ENCODE results near the gene TNIK. TPM values are rescaled to one million over a fixed set of nuclear protein-coding genes. Genes with fewer than 3 reads are reported as not detected.
"Not testable (repeated sequence)": the region's sequence is repeated elsewhere in the genome, so short reads cannot be mapped to it uniquely, and the experiment has no call there.

The TNIK gene
- total and polyA plus RNA-seq, 2 of the 13 experiments (the other 11 are each of a cell fraction or from before 2014, with no cell fraction given) = 0.15 to 0.22 TPM

DNA sequence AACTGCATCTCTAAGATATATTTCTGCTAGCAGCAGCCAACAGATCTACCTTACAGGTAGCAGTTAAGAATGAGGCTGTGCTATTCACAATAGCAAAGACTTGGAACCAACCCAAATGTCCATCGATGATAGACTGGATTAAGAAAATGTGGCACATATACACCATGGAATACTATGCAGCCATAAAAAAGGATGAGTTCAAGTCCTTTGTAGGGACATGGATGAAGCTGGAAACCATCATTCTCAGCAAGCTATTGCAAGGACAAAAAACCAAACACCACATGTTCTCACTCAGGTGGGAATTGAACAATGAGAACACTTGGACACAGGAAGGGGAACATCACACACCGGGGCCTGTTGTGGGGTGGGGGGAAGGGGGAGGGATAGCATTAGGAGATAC lies 218.6 kb downstream of the TNIK start:
- H3K36me3 ChIP-seq (replicated peaks in 1 of 2; ENCODE audit: control insufficient read depth in 1 of 2, insufficient read depth in 2 of 2, low read length in 2 of 2); H3K4me1 ChIP-seq (ENCODE audit: insufficient read depth, low read length); BruUV-seq (replicated peaks); H3K4me3 ChIP-seq (replicated peaks in 1 of 3; ENCODE audit: insufficient read depth in 1 of 3, low read depth in 2 of 3, low read length in 3 of 3); in situ Hi-C loops (cut with HindIII; ENCODE audit: extremely low pct_ligation_motif_present, low pct_unique_long_range_greater_than_20kb); ATAC-seq; H3K9me3 ChIP-seq (ENCODE audit: low read length); DNase-seq (ENCODE audit: low spot score); FAIRE-seq; intact Hi-C loops (cut with micrococcal nuclease; ENCODE audit: unreplicated experiment); H2AFZ ChIP-seq (ENCODE audit: low read length); H3K27ac ChIP-seq (ENCODE audit: extremely low read length, insufficient read depth, low read length); H4K20me1 ChIP-seq (ENCODE audit: insufficient read depth, low read length); H3K9ac ChIP-seq (ENCODE audit: insufficient read depth, low read depth, low read length); H3K4me2 ChIP-seq (ENCODE audit: low read depth, low read length); POLR2A ChIA-PET; CTCF ChIA-PET (ENCODE audit: low intra/inter-chr PET ratio, low total read pairs); H3K79me2 ChIP-seq (ENCODE audit: insufficient read depth, low read length); H3K27me3 ChIP-seq (ENCODE audit: control insufficient read depth in 1 of 2, insufficient read depth in 2 of 2, low read length in 2 of 2): not testable (repeated sequence)
- 62% methylated on average over 2 of the region's 2 CpGs for WGBS (ENCODE audit: low lambda C conversion rate)

DNA sequence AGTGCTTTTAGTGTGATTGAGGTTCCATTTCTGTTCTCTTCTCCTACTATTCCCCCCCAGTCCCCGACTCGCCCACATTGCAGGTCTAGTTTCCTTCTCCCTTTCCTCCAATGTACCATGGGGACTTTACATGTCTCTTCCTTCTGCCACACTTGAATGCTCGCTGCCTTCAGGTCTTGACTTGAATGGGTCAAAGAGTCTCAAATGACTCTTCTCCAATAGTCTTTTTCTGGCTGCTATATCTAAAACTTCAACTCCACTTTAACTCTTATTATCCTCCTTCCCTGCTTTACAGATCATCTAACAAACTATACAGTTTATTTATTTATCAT lies 219.7 kb downstream of the TNIK start:
- in situ Hi-C loops (cut with HindIII; ENCODE audit: extremely low pct_ligation_motif_present, low pct_unique_long_range_greater_than_20kb) = no loop called here
- POLR2A ChIA-PET = no interaction called here
- WGBS (ENCODE audit: low lambda C conversion rate) = 38% methylated on average over 3 of the region's 3 CpGs

More for the DNA sequence above, 219.7 kb downstream of the TNIK start:
- no peak for TF ChIP-seq ZNF230 (CRISPR knock-in tag; IDR thresholded peaks at IDR 0.05)
- TF ChIP-seq ZNF446 (CRISPR knock-in tag; IDR thresholded peaks at IDR 0.05) = no peak
- TF ChIP-seq ZNF10 (CRISPR knock-in tag; IDR thresholded peaks at IDR 0.05; ENCODE audit: borderline replicate concordance, low read depth) = no peak
- no peak for TF ChIP-seq HNF4G (IDR thresholded peaks at IDR 0.05; ENCODE audit: borderline replicate concordance, low read depth, low read length)
- TF ChIP-seq HNF4G (CRISPR knock-in tag; IDR thresholded peaks at IDR 0.05; ENCODE audit: borderline replicate concordance, low read depth) = no peak
- no peak for TF ChIP-seq PAWR (CRISPR knock-in tag; IDR thresholded peaks at IDR 0.05; ENCODE audit: borderline replicate concordance)
- no peak for TF ChIP-seq TAF15 (IDR thresholded peaks at IDR 0.05; ENCODE audit: low read depth, low read length, poor library complexity, severe bottlenecking)
- TF ChIP-seq ZNF605 (CRISPR knock-in tag; IDR thresholded peaks at IDR 0.05) = no peak
- no peak for TF ChIP-seq ZNF768 (CRISPR knock-in tag; IDR thresholded peaks at IDR 0.05)
- no peak for TF ChIP-seq ZNF567 (CRISPR knock-in tag; IDR thresholded peaks at IDR 0.05; ENCODE audit: borderline replicate concordance)
- TF ChIP-seq, protein P1, sequence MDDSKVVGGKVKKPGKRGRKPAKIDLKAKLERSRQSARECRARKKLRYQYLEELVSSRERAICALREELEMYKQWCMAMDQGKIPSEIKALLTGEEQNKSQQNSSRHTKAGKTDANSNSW (CRISPR knock-in tag; IDR thresholded peaks at IDR 0.05; ENCODE audit: borderline replicate concordance) = no peak
- TF ChIP-seq HOXA9 (CRISPR knock-in tag; IDR thresholded peaks at IDR 0.05; ENCODE audit: borderline replicate concordance) = no peak
- TF ChIP-seq ZC3H4 (CRISPR knock-in tag; IDR thresholded peaks at IDR 0.05; ENCODE audit: borderline replicate concordance) = no peak
- no peak for TF ChIP-seq SMARCC2 (IDR thresholded peaks at IDR 0.05)
- TF ChIP-seq CCDC6 (CRISPR knock-in tag; IDR thresholded peaks at IDR 0.05) = no peak
- no peak for TF ChIP-seq ZNF878 (CRISPR knock-in tag; IDR thresholded peaks at IDR 0.05)
- TF ChIP-seq MBD4 (IDR thresholded peaks at IDR 0.05; ENCODE audit: borderline replicate concordance, low read length) = no peak
- no peak for TF ChIP-seq MTA3 (CRISPR knock-in tag; IDR thresholded peaks at IDR 0.05)
- no peak for TF ChIP-seq ZNF543 (CRISPR knock-in tag; IDR thresholded peaks at IDR 0.05)
- TF ChIP-seq NR2F1 (CRISPR knock-in tag; IDR thresholded peaks at IDR 0.05) = no peak
- no peak for TF ChIP-seq ZNF296 (CRISPR knock-in tag; conservative IDR thresholded peaks at IDR 0.05)
- H4K20me1 ChIP-seq (ENCODE audit: insufficient read depth, low read length) = no peaks in the 10 kb centered on the region
- intact Hi-C loops (cut with micrococcal nuclease; ENCODE audit: unreplicated experiment) = no loop called here
- DNase-seq (ENCODE audit: low spot score) (no peak), ATAC-seq (no peak), FAIRE-seq (no peak)
- no peaks in the 10 kb centered on the region for H3K36me3 ChIP-seq (replicated peaks in 1 of 2; ENCODE audit: control insufficient read depth in 1 of 2, insufficient read depth in 2 of 2, low read length in 2 of 2)
- H3K27me3 ChIP-seq (ENCODE audit: control insufficient read depth in 1 of 2, insufficient read depth in 2 of 2, low read length in 2 of 2) = peaks cover 0 to 4% of the 10 kb centered on the region in 2 experiments; a peak in 2 of 5 replicates
- BruUV-seq (replicated peaks) = no TSS peak
- no peak overlapping the region for H3K9ac ChIP-seq (ENCODE audit: insufficient read depth, low read depth, low read length)
- no peaks in the 10 kb centered on the region for H3K9me3 ChIP-seq (ENCODE audit: low read length)
- H3K4me2 ChIP-seq (ENCODE audit: low read depth, low read length) = no peak overlapping the region
- CTCF ChIA-PET (ENCODE audit: low intra/inter-chr PET ratio, low total read pairs) = no interaction called here
- no peak overlapping the region for H3K27ac ChIP-seq (ENCODE audit: extremely low read length, insufficient read depth, low read length)
- H2AFZ ChIP-seq (ENCODE audit: low read length) = no peak overlapping the region
- H3K4me1 ChIP-seq (ENCODE audit: insufficient read depth, low read length) = no peaks in the 10 kb centered on the region
- no peak overlapping the region for H3K4me3 ChIP-seq (replicated peaks in 1 of 3; ENCODE audit: insufficient read depth in 1 of 3, low read depth in 2 of 3, low read length in 3 of 3)
- H3K79me2 ChIP-seq (ENCODE audit: insufficient read depth, low read length) = no peaks in the 10 kb centered on the region

Measured in HepG2 (cell line).